GM18868 (cell line): ENCODE data around the gene YBX1.

Source experiments
- ATAC-seq: cut with Tn5 transposase; IDR thresholded peaks from one replicate; pipeline ENCODE4 v1.9.1; 2021; ENCODE audit warnings: mild to moderate bottlenecking, moderate library complexity; ENCODE audit not compliant: unreplicated experiment

YBX1 gene

GRCh38 chr1:42681741-42682483, at the start of gene YBX1:
YBX1 (plus strand) TSS chr1:42682418; CDS start chr1:42682566, 148 bp downstream.
- ATAC-seq: peak; percentile 89

DNA sequence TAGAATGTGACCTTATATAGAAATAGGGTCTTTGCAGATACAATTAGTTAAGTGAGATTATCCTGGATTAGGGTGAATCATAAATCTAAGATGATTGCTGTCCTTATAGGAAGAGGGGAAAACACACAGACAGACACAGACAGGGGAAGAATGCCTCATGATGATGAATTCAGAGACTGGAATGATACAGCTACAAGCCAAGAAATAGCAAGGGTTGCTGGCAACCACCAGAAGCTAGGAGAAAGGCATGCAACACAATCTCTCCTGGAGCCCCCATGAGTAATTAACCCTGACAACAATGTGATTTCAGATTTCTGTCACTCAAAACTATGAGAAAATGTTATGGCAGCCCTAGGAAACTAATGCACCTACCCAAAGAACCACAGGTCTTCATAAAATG, 43.1 kb upstream of the YBX1 start:
- ATAC-seq: no peak

GRCh38 chr1:42646056-42646455, 36.2 kb upstream of the YBX1 start:
- ATAC-seq: no peak

- no peak for ATAC-seq
Observed at GRCh38 chr1:42657201-42657600, 25.0 kb upstream of the YBX1 start.

DNA sequence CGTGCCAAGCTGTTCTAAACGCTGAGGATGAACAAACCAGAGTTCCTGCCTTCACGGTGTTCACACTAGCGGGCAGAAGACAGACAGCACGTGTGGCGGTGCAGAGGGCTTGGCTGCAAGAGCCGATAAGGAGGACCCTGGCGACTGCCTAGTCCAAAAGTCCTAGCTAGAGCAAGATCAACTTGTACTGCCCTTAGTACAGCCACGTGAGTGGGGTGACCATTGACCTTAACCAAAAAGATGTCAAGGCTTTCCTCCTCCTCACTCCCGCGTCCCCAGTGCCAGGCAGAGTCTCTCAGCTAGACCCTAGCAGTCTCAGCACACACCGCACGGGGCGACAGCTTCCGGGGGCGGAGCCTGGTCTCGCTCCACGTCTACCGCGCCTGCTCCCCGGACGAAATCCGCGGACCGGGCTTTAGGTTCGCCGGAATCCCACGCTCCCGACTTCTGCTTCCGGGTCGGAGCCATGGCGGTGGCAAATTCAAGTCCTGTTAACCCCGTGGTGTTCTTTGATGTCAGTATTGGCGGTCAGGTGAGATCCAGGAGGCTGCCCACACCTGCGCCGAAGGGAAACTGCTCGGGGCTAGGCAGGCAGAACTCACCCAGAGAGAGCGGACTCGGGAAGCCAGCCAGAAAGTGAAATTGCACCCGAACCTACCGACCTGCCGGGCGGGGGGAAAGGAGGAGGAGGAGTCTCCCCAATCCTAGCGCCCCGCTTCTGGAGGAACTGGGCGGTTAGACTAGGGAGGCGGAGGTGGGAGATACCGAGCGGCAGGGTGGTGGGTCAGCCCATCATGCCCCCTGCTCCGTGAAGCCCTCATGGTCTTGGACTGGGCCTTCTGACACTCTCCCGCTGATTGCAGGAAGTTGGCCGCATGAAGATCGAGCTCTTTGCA, 24.0 kb upstream of the YBX1 start, which contains the start of gene PPIH:
Gene PPIH (plus strand): TSS at position 443 of the 896 bp plus-strand sequence. CDS start 24 bp downstream, at position 467.
- ATAC-seq: peak; percentile 98

DNA sequence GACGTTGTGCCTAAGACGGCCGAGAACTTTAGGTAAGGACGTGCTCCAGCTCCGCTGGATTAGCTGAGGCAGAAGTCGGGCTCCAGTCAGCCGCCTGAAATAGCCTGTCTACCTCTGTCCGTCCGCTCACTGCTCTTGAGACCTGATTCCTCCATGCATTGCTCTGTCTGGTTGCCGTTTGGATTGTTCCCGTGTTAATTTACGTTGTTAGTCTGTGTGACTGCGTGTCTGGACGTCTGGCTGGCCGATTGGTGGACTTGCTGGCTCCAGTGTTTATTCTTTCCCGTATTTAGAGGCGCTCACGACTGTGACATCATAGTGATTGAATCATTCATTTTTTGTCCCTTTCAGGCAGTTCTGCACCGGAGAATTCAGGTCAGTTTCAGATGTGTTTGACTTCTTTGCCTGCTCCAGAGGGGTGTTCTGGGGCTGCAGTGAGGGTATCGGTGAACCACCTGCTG, 23.3 kb upstream of the YBX1 start:
- ATAC-seq: no peak

- ATAC-seq: no peak
Observed at GRCh38 chr1:42660907-42661500, 21.2 kb upstream of the YBX1 start.

GRCh38 chr1:42669936-42670335, 12.3 kb upstream of the YBX1 start:
- no peak for ATAC-seq

DNA sequence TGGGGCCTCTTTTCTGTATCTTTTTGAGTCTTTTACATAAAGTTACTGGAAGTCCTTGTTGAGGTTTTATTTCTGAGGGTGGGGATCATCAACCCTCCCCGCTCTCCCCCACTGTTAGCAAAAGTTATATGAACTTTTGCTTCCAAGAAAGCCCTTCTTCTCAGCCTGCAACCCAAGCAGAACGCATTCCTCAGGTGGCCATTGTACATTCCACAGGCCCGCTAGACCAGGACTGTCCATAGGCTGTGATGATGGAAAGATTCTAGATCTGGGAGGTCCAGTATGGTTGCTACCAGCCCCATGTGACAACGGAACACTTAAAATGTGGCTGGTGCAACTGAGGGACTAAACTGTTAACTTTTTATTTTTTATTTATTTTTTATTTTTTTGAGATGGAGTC, 11.8 kb upstream of the YBX1 start:
- no peak for ATAC-seq

- no peak for ATAC-seq
Observed at GRCh38 chr1:42674214-42674613, 8.0 kb upstream of the YBX1 start.

DNA sequence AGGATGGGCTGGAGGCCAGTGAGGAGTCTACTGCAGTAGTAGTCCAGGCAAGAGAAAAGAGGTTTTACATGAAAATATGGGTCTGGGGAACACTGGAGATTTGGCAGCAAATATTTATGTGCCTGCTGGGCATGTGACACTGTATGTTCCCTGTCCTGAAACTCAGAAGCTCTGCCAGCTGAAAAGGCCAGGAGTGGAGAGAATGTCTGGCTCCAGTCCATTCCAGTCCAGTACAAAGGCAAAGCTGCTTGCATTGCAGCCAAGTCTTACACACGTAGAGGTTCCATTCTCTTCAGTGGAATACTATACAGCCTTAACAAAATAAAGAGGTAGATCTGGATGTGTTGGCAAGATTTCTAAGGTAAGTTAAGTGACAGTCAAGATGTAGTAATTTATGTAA, 7.5 kb upstream of the YBX1 start:
- ATAC-seq: no peak

- no peak for ATAC-seq
Observed at GRCh38 chr1:42675467-42675866, 6.8 kb upstream of the YBX1 start.

GRCh38 chr1:42676534-42677087, 5.6 kb upstream of the YBX1 start:
- ATAC-seq: no peak

DNA sequence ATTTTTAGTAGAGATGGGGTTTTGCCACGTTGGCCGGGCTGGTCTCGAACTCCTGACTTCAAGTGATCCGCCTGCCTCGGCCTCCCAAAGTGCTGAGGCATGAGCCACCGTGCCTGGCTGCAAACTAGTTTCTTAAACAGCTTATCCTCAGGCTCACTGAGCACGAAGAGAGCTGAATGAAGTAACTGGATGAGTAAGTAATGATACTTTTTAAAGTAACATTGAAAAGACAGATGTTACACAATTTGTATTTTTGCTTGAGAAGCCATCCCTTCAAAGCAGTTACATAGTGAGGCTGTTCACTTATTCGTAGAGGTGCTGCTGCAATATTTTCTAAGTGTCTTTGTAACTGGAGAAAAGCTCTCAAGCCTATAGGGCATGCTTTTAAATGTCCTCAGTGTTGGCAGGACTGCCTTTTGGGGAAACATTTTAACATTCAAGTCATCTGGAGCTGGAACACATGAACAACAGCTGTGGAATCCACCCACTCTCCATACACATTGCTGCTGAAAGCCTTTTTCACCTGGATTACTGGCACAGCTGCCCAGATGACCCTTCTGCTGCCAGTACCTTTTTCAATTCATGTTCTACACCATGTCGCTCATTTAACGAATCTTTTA, 2.7 kb upstream of the YBX1 start:
- no peak for ATAC-seq

DNA sequence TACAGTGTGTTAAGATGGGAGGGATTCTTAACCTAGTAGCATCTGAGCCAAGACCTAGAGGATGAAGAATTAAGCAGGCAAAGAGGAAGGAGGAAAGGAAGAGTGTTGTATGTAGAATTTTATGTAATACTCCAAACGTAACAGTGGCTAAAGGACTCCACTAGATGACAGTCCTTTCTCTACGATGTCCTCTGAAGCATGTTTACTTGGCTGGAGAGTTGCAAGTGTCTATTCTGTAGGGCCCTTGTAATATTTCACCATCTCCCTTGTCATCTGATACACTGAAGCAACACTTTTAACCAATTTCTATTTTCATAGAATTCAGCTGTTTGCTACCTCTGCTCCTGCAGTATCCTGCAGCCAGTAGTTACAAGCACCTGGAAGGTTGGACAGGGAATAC, 2.2 kb upstream of the YBX1 start:
- ATAC-seq: no peak

DNA sequence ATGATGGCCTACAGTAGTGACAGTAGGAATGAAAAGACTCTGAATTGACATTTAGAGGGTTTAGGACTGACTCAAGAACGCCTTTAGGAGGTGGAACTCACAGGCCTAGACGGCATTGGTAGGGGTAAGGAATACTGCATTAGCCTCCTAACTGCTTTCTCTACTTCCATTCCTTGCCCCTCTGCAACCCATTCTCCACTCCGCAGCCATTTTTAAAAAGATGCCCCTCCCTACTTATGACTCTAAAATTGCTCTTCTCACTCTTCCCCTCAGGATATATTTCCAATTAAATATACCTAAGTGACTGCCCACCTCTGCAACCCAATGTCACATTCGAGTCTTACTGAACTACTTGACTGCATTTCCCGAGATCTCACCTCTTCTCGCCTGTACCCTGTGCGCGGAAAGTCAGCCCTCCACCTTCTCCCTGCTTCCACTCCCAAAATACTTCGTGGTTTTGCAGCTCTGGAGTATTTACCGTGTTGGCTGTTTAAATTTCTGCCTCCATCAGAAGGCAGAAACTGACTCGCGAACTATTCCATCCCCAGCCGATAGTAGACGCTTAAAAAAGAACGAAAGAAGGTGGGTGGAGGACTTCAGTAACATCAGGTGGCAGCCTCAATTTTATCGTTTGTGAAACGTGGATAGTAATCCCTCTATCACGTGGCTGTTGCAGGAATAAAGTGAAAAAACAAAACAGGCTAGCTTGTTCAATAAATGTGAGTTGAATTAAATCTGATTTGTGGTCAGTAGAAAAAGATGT, 1.1 kb upstream of the YBX1 start:
- no peak for ATAC-seq

DNA sequence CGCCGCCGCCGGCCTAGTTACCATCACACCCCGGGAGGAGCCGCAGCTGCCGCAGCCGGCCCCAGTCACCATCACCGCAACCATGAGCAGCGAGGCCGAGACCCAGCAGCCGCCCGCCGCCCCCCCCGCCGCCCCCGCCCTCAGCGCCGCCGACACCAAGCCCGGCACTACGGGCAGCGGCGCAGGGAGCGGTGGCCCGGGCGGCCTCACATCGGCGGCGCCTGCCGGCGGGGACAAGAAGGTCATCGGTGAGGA, 193 bp downstream of the YBX1 start:
- peak; percentile 6 for ATAC-seq

DNA sequence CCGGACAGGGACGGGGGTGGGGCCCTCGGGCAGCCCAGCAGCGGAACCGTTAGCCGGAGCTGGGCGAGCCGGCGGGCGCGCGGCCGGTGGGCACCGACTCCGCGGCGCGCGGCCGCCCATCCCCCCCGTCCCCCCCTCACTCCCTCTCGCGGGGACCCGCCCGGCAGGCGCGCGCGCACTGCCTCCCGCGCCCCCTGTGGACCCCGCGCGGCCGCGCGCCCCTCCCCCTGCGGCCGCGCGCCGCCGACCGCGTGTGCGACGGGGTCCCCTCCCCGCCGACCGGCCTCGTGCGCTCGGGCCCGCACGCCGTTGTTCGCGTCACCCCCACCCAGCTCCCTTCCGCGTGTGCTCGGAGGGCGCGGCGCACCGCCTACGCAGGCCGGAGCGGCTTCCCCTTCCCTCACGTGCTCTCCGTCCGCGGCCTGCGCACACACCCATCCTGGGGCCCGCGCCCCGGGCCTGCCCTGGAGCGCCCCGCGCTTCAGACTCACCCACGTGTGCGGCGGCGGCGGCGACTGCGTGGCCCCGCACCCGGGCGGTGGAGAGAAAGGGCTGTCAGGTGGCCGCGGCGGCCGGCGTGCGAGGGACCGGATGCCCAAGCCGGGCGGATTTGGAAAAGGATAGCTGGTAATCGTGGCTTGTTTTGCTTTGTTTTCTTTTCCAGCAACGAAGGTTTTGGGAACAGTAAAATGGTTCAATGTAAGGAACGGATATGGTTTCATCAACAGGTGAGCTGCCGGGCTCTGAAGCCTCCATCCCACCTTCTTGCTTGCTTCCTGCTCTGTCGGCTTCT, 717 bp downstream of the YBX1 start:
- peak; percentile 50 for ATAC-seq

- no peak for ATAC-seq
Observed at GRCh38 chr1:42684139-42684538, 1.9 kb downstream of the YBX1 start.
